ENCODE results near the gene DLX3.
"Not testable (repeated sequence)": the region's sequence is repeated elsewhere in the genome, so short reads cannot be mapped to it uniquely, and the experiment has no call there.

DLX3 gene

GRCh38 chr17:49995055-49995738 is at the start of gene DLX3:
TSS of gene DLX3 (minus strand) at chr17:49995224. CDS start at chr17:49994998, 226 bp downstream.
- peak; percentile 81 for DNase-seq

GRCh38 chr17:50044483-50044882 is 49.5 kb upstream of the DLX3 start:
- DNase-seq: no peak

GRCh38 chr17:50043290-50044148 is 48.5 kb upstream of the DLX3 start:
- no peak for DNase-seq

GRCh38 chr17:50042211-50042610 is 47.2 kb upstream of the DLX3 start:
- no peak for DNase-seq

GRCh38 chr17:50040496-50040895 is 45.5 kb upstream of the DLX3 start:
- DNase-seq: not testable (repeated sequence)

- no peak for DNase-seq
Observed at GRCh38 chr17:50039058-50039457, 44.0 kb upstream of the DLX3 start.

GRCh38 chr17:50037321-50038107 is 42.5 kb upstream of the DLX3 start:
- DNase-seq: no peak

GRCh38 chr17:50036455-50037261 is 41.6 kb upstream of the DLX3 start:
- DNase-seq: no peak

GRCh38 chr17:50035945-50036344 is 40.9 kb upstream of the DLX3 start:
- DNase-seq: no peak

GRCh38 chr17:50035421-50035879 is 40.4 kb upstream of the DLX3 start:
- DNase-seq: no peak

- no peak for DNase-seq
Observed at GRCh38 chr17:50034498-50035364, 39.7 kb upstream of the DLX3 start.

GRCh38 chr17:50033316-50033715 is 38.3 kb upstream of the DLX3 start:
- no peak for DNase-seq

GRCh38 chr17:50029185-50029584 is 34.2 kb upstream of the DLX3 start:
- DNase-seq: no peak

GRCh38 chr17:50028736-50029120 is 33.7 kb upstream of the DLX3 start:
- DNase-seq: no peak

GRCh38 chr17:50027881-50028735 is 33.1 kb upstream of the DLX3 start:
- DNase-seq: no peak

GRCh38 chr17:50027172-50027880 is 32.3 kb upstream of the DLX3 start:
- no peak for DNase-seq

- peak; percentile 19 for DNase-seq
Observed at GRCh38 chr17:50026837-50027171, 31.8 kb upstream of the DLX3 start.

- DNase-seq: no peak
Observed at GRCh38 chr17:50026046-50026675, 31.1 kb upstream of the DLX3 start.

GRCh38 chr17:50024808-50025207 is 29.8 kb upstream of the DLX3 start:
- DNase-seq: no peak

Measured in NCI-H1105 (cell line).